CD14-positive monocyte (primary cell): ENCODE data around the gene TCP1. TPM values are rescaled to one million over a fixed set of nuclear protein-coding genes. Genes with fewer than 3 reads are reported as not detected.

Experiments
- DNase-seq, 3 donors: peaks; one replicate each; pipeline ENCODE4 v3.0.0-alpha.2; 2011 to 2022
- H2AFZ ChIP-seq: 2 replicates; pipeline ENCODE4 v1.6.0; 2012; ENCODE audit warnings: mild to moderate bottlenecking, low read depth, low read length, inconsistent platforms; ENCODE audit not compliant: insufficient read depth, poor library complexity, severe bottlenecking
- H3K27ac ChIP-seq, 2 donors: 1 replicate in 1 of 2; 2 replicates in 1 of 2; pipeline ENCODE4 v1.5.1; 2012 to 2013; ENCODE audit warnings: low read length in 2 of 2, control low read depth in 1 of 2, inconsistent platforms in 1 of 2, low read depth in 1 of 2, mild to moderate bottlenecking in 1 of 2
- H3K27me3 ChIP-seq, 2 donors: one replicate each; pipeline versions ENCODE4 v1.6.0 to v1.6.1; 2011 to 2013; ENCODE audit warnings: low read length in 2 of 2; ENCODE audit not compliant: control insufficient read depth in 2 of 2, insufficient read depth in 2 of 2
- H3K36me3 ChIP-seq, 2 donors: replicated peaks in 1 of 2; 1 replicate in 1 of 2; 2 replicates in 1 of 2; pipeline versions ENCODE4 v1.5.1 to v1.6.1; 2012 to 2013; ENCODE audit warnings: low read length in 2 of 2, control low read depth in 1 of 2, inconsistent platforms in 1 of 2, mild to moderate bottlenecking in 1 of 2; ENCODE audit not compliant: insufficient read depth in 2 of 2, control insufficient read depth in 1 of 2
- H3K4me1 ChIP-seq, 2 donors: 1 replicate in 1 of 2; 2 replicates in 1 of 2; pipeline versions ENCODE4 v1.5.1 to v1.6.1; 2012 to 2013; ENCODE audit warnings: low read length in 2 of 2, control low read depth in 1 of 2, inconsistent platforms in 1 of 2, mild to moderate bottlenecking in 1 of 2, moderate library complexity in 1 of 2; ENCODE audit not compliant: insufficient read depth in 2 of 2, control insufficient read depth in 1 of 2
- H3K4me2 ChIP-seq: replicated peaks from 2 replicates; pipeline ENCODE3; 2012; ENCODE audit warnings: low read length, moderate library complexity, mild to moderate bottlenecking; ENCODE audit not compliant: poor library complexity, severe bottlenecking; ENCODE audit errors: extremely low read depth
- H3K4me3 ChIP-seq, 3 experiments: fragments of 200-600 bp in 1 of 3; sonication (generic) in 1 of 3; replicated peaks in 1 of 3; 1 replicate in 2 of 3; 2 replicates in 1 of 3; pipeline ENCODE4 v1.5.1; 2011 to 2013; ENCODE audit warnings: low read length in 3 of 3, mild to moderate bottlenecking in 3 of 3, control low read depth in 2 of 3, low read depth in 2 of 3, inconsistent platforms in 1 of 3, moderate library complexity in 1 of 3
- H3K79me2 ChIP-seq: 2 replicates; pipeline ENCODE4 v1.6.0; 2012; ENCODE audit warnings: mild to moderate bottlenecking, control low read depth, inconsistent platforms, low read length, moderate library complexity; ENCODE audit not compliant: insufficient read depth
- H3K9ac ChIP-seq: 2 replicates; pipeline ENCODE4 v1.6.0; 2017; ENCODE audit warnings: low read length, mild to moderate bottlenecking; ENCODE audit not compliant: insufficient read depth, poor library complexity, severe bottlenecking
- H3K9me3 ChIP-seq, 2 donors: replicated peaks in 1 of 2; 1 replicate in 1 of 2; 2 replicates in 1 of 2; pipeline versions ENCODE4 v1.5.1 to v1.6.1; 2012 to 2013; ENCODE audit warnings: low read length in 2 of 2, control low read depth in 1 of 2; ENCODE audit not compliant: control insufficient read depth in 1 of 2, insufficient read depth in 1 of 2
- H4K20me1 ChIP-seq: 2 replicates; pipeline ENCODE4 v1.6.0; 2012; ENCODE audit warnings: mild to moderate bottlenecking, low read length, control low read depth, moderate library complexity; ENCODE audit not compliant: insufficient read depth
- H3K27ac Mint-ChIP-seq, 7 donors: one replicate each; pipeline ENCODE4 v1.8.0; 2020; ENCODE audit warnings: mild to moderate bottlenecking in 7 of 7, mixed read lengths in 7 of 7, moderate library complexity in 6 of 7, inconsistent platforms in 2 of 7
- H3K27me3 Mint-ChIP-seq, 3 donors: one replicate each; pipeline ENCODE4 v1.8.0; 2021 to 2022; ENCODE audit warnings: low read depth in 3 of 3, mild to moderate bottlenecking in 3 of 3, mixed read lengths in 3 of 3, moderate library complexity in 3 of 3, inconsistent platforms in 1 of 3
- H3K36me3 Mint-ChIP-seq, 2 donors: one replicate each; pipeline ENCODE4 v1.8.0; 2020; ENCODE audit warnings: mixed read lengths in 2 of 2, inconsistent platforms in 1 of 2, mild to moderate bottlenecking in 1 of 2
- H3K4me1 Mint-ChIP-seq: one replicate; pipeline ENCODE4 v1.8.0; 2020; ENCODE audit warnings: mild to moderate bottlenecking, mixed read lengths
- H3K4me3 Mint-ChIP-seq, 2 donors: one replicate each; pipeline ENCODE4 v1.8.0; 2020; ENCODE audit warnings: mild to moderate bottlenecking in 2 of 2, mixed read lengths in 2 of 2, moderate library complexity in 1 of 2
- H3K9me3 Mint-ChIP-seq, 7 donors: one replicate each; pipeline ENCODE4 v1.8.0; 2020 to 2022; ENCODE audit warnings: mixed read lengths in 7 of 7, mild to moderate bottlenecking in 6 of 7, moderate library complexity in 6 of 7, inconsistent platforms in 2 of 7
- CTCF ChIP-seq: fragments of 200-600 bp; IDR thresholded peaks from one replicate; pipeline ENCODE4 v1.8.0; 2022; ENCODE audit warnings: antibody characterized with exemption, mild to moderate bottlenecking
- WGBS: methylation state at CpG from one replicate; pipeline ENCODE4 v1.1.5; 2013; ENCODE audit warnings: missing lambda C conversion rate; ENCODE audit not compliant: insufficient coverage; 5-methylcytosine and 5-hydroxymethylcytosine counted together
- intact Hi-C, 2 donors: fragments of 100-400 bp; cut with micrococcal nuclease; formaldehyde crosslinking; loops; one replicate each; pipeline versions ENCODE4 v1.15.0 to v1.15.1; 2023
- polyA plus RNA-seq, 3 donors: library from polyadenylated mRNA; depleted of rRNA in 1 of 3; unstranded in 2 of 3; stranded (reverse) in 1 of 3; fragments of 300-500 nt in 2 of 3; fragments of >200 nt in 1 of 3; fragmentation: Illumina TruSeq in 2 of 3; gene quantifications; 1 replicate in 2 of 3; 2 replicates in 1 of 3; pipeline ENCODE4 v1.2.3, GENCODE V29; 2012 to 2021

The TCP1 gene
- polyA plus RNA-seq, 3 donors, result 44.5 to 79.5 (median 69.3) TPM

GRCh38 chr6:159790956-159791598 is 1.7 kb upstream of the TCP1 start:
- 18% methylated on average over 16 of the region's 18 CpGs for WGBS
- H3K36me3 Mint-ChIP-seq, result peaks cover 39 to 50% of the 10 kb centered on the region in 2 donors
- peaks cover 32% of the 10 kb centered on the region for H3K4me1 Mint-ChIP-seq
- Histone ChIP-seq H3K36me3 (peaks cover 34 to 59% of the 10 kb centered on the region in 2 donors), H3K4me1 (peaks cover 28 to 38% of the 10 kb centered on the region in 2 donors), H3K4me2 (peak overlapping the region; percentile 88), H3K9me3 (no peaks in the 10 kb centered on the region), H4K20me1 (peaks cover 48% of the 10 kb centered on the region), H3K4me3 (peak overlapping the region; percentile 69 to 91 (median 79)), H3K9ac (peak overlapping the region; percentile 83), H3K79me2 (peaks cover 81% of the 10 kb centered on the region), H3K27ac (peak overlapping the region; percentile 85 to 97), H3K27me3 (no peaks in the 10 kb centered on the region), H2AFZ (peak overlapping the region; percentile 96)
- H3K27me3 Mint-ChIP-seq, result peaks cover 0 to 1% (median 0%) of the 10 kb centered on the region in 3 donors
- H3K4me3 Mint-ChIP-seq, result peak overlapping the region; percentile 94 to 97
- H3K27ac Mint-ChIP-seq, result peak overlapping the region; percentile 95 to 98 (median 98)
- intact Hi-C loops, result loop anchor here in 1 of 2 donors (2.0 kb wide), 1 partner anchor 98 kb away; the partner anchor contains the start of gene SOD2
- H3K9me3 Mint-ChIP-seq, result no peaks in the 10 kb centered on the region
- TF ChIP-seq CTCF, result no peak
- DNase-seq, result peak; percentile 4 to 41 (median 22)

- Mint-ChIP-seq H3K9me3 (no peaks in the 10 kb centered on the region), H3K27ac (peak within 1 kb of the TSS; percentile 95 to 98 (median 98)), H3K4me3 (peak within 1 kb of the TSS; percentile 94 to 97), H3K4me1 (peaks cover 32% of the 10 kb centered on the region), H3K36me3 (peaks cover 41 to 50% of the 10 kb centered on the region in 2 donors), H3K27me3 (peaks cover 0 to 1% (median 0%) of the 10 kb centered on the region in 3 donors)
- peak within 1 kb of the TSS; percentile 96 for H2AFZ ChIP-seq
- peaks cover 86% of the 10 kb centered on the region for H3K79me2 ChIP-seq
- H3K4me2 ChIP-seq, result peak within 1 kb of the TSS; percentile 88
- no peaks in the 10 kb centered on the region for H3K27me3 ChIP-seq
- no peak for TF ChIP-seq CTCF
- DNase-seq, result peak; percentile 86 to 92 (median 87)
- H3K9ac ChIP-seq, result peak within 1 kb of the TSS; percentile 83
- peaks cover 28 to 38% of the 10 kb centered on the region in 2 donors for H3K4me1 ChIP-seq
- H3K36me3 ChIP-seq, result peaks cover 37 to 60% of the 10 kb centered on the region in 2 donors
- peaks cover 55% of the 10 kb centered on the region for H4K20me1 ChIP-seq
- peak within 1 kb of the TSS; percentile 85 to 97 for H3K27ac ChIP-seq
- peak within 1 kb of the TSS; percentile 79 to 94 (median 91) for H3K4me3 ChIP-seq
- intact Hi-C loops, result loop anchor here in 1 of 2 donors (2.0 kb wide), 1 partner anchor 98 kb away; the partner anchor contains the start of gene SOD2
- H3K9me3 ChIP-seq, result no peaks in the 10 kb centered on the region
- WGBS, result under 1% methylated on average over 52 of the region's 56 CpGs
These were observed 950 bp upstream of the TCP1 start, which contains the start of gene MRPL18 for GRCh38 chr6:159790149-159790955. MRPL18 (plus strand) TSS chr6:159790467; CDS start chr6:159790588, 121 bp downstream.
